IMR-90 (cell line): ENCODE measurements around the gene WIPF2. TPM values are rescaled to one million over a fixed set of nuclear protein-coding genes. Genes with fewer than 3 reads are reported as not detected.

Experiments used
- ATAC-seq: fragments of 200-7000 bp; cut with Tn5 transposase; 2 replicates; pipeline ENCODE4 v1.9.1; 2020; ENCODE audit warnings: low read depth, mild to moderate bottlenecking, moderate library complexity
- BruUV-seq: library from RNA; stranded (reverse); fragments of 400-500 nt; replicated peaks from 2 replicates; lab custom pipeline; 2021; lab: Mats Ljungman, UMichigan
- CTCF ChIA-PET: fragments of 300-600 bp; formaldehyde crosslinking; extraction: SDS; loops from one replicate; lab custom pipeline; 2021; ENCODE audit warnings: antibody characterized with exemption; lab: Yijun Ruan, JAX
- POLR2A ChIA-PET: fragments of 300-600 bp; sonication (Branson Sonifier 250); formaldehyde crosslinking; loops from one replicate; lab custom pipeline; 2022; ENCODE audit warnings: antibody characterized with exemption; ENCODE audit not compliant: unreplicated experiment; lab: Charles Lee
- DNase-seq: peaks from one replicate; pipeline ENCODE4 v3.0.0; 2013
- H2AFZ ChIP-seq: replicated peaks from 2 replicates; pipeline ENCODE3; 2013; ENCODE audit warnings: low read length, mild to moderate bottlenecking; ENCODE audit not compliant: poor library complexity
- H2AK5ac ChIP-seq: 2 replicates; pipeline ENCODE4 v1.6.1; 2013; ENCODE audit warnings: low read depth, low read length, inconsistent platforms
- H2AK9ac ChIP-seq: replicated peaks from 2 replicates; pipeline ENCODE3; 2013; ENCODE audit warnings: mild to moderate bottlenecking, low read depth, low read length, moderate library complexity; ENCODE audit not compliant: poor library complexity
- H2BK120ac ChIP-seq: 2 replicates; pipeline ENCODE4 v1.6.1; 2013; ENCODE audit warnings: low read depth, low read length, inconsistent platforms
- H2BK15ac ChIP-seq: 3 replicates; pipeline ENCODE4 v1.6.1; 2013; ENCODE audit warnings: low read depth, low read length, inconsistent platforms
- H2BK20ac ChIP-seq: 2 replicates; pipeline ENCODE4 v1.6.1; 2013; ENCODE audit warnings: low read depth, mild to moderate bottlenecking, inconsistent platforms, low read length, moderate library complexity
- H2BK5ac ChIP-seq: 2 replicates; pipeline ENCODE4 v1.6.1; 2013; ENCODE audit warnings: mild to moderate bottlenecking, low read depth, low read length, inconsistent platforms; ENCODE audit not compliant: poor library complexity, severe bottlenecking
- H3K14ac ChIP-seq: replicated peaks from 2 replicates; pipeline ENCODE4 v1.6.1; 2013; ENCODE audit warnings: low read depth, low read length, inconsistent platforms
- H3K18ac ChIP-seq: 2 replicates; pipeline ENCODE4 v1.6.1; 2013; ENCODE audit warnings: low read depth, low read length, control low read depth
- H3K23ac ChIP-seq: 2 replicates; pipeline ENCODE4 v1.6.1; 2013; ENCODE audit warnings: low read depth, low read length, inconsistent platforms
- H3K27ac ChIP-seq: 2 replicates; pipeline ENCODE4 v1.5.1; 2013; ENCODE audit warnings: mild to moderate bottlenecking, control low read depth, low read length; ENCODE audit not compliant: insufficient read depth
- H3K27me3 ChIP-seq: 2 replicates; pipeline ENCODE4 v1.6.1; 2013; ENCODE audit warnings: low read length; ENCODE audit not compliant: control insufficient read depth, insufficient read depth
- H3K36me3 ChIP-seq: 2 replicates; pipeline ENCODE4 v1.6.1; 2013; ENCODE audit warnings: low read length, mixed read lengths; ENCODE audit not compliant: control insufficient read depth, insufficient read depth
- H3K4ac ChIP-seq: 2 replicates; pipeline ENCODE4 v1.6.1; 2013; ENCODE audit warnings: low read depth, low read length, inconsistent platforms
- H3K4me1 ChIP-seq: 2 replicates; pipeline ENCODE4 v1.6.1; 2013; ENCODE audit warnings: low read length, mixed read lengths; ENCODE audit not compliant: control insufficient read depth, insufficient read depth
- H3K4me2 ChIP-seq: 2 replicates; pipeline ENCODE4 v1.6.1; 2013; ENCODE audit warnings: low read depth, mild to moderate bottlenecking, control low read depth, low read length, moderate library complexity
- H3K4me3 ChIP-seq: 2 replicates; pipeline ENCODE4 v1.5.1; 2013; ENCODE audit warnings: low read depth, mild to moderate bottlenecking, control low read depth, low read length, moderate library complexity; ENCODE audit not compliant: insufficient read depth
- H3K56ac ChIP-seq: 2 replicates; pipeline ENCODE4 v1.6.1; 2013; ENCODE audit warnings: low read length, inconsistent platforms; ENCODE audit not compliant: insufficient read depth; ENCODE audit errors: extremely low read depth
- H3K79me1 ChIP-seq, 2 experiments: 2 replicates each; pipeline ENCODE4 v1.6.1; 2013; ENCODE audit warnings: low read length in 2 of 2, inconsistent platforms in 1 of 2, low read depth in 1 of 2
- H3K9ac ChIP-seq: 2 replicates; pipeline ENCODE4 v1.6.1; 2013; ENCODE audit warnings: low read depth, low read length, control low read depth
- H3K9me1 ChIP-seq: 2 replicates; pipeline ENCODE4 v1.6.1; 2013; ENCODE audit warnings: low read length, inconsistent platforms; ENCODE audit not compliant: insufficient read depth
- H3K9me3 ChIP-seq: 2 replicates; pipeline ENCODE4 v1.6.1; 2013; ENCODE audit warnings: low read length; ENCODE audit not compliant: control insufficient read depth, insufficient read depth
- H4K20me1 ChIP-seq: 2 replicates; pipeline ENCODE4 v1.6.1; 2013; ENCODE audit warnings: low read length, inconsistent platforms; ENCODE audit not compliant: insufficient read depth
- H4K5ac ChIP-seq: 2 replicates; pipeline ENCODE4 v1.6.1; 2013; ENCODE audit warnings: mild to moderate bottlenecking, low read depth, low read length, control low read depth
- H4K8ac ChIP-seq, 2 experiments: 2 replicates each; pipeline ENCODE4 v1.6.1; 2013; ENCODE audit warnings: low read depth in 2 of 2, low read length in 2 of 2, control low read depth in 1 of 2, inconsistent platforms in 1 of 2
- H4K91ac ChIP-seq: 2 replicates; pipeline ENCODE4 v1.6.1; 2013; ENCODE audit warnings: low read depth, low read length, inconsistent platforms; ENCODE audit not compliant: insufficient read depth
- BHLHE40 ChIP-seq: fragments of 150-350 bp; IDR thresholded peaks from 2 replicates; pipeline ENCODE4 v1.6.1; 2016; ENCODE audit warnings: mild to moderate bottlenecking, low read depth, low read length
- CEBPB ChIP-seq: IDR thresholded peaks from 2 replicates; pipeline ENCODE4 v1.6.1; 2012; ENCODE audit warnings: low read depth, low read length, improper control_type of control experiment
- CHD1 ChIP-seq: IDR thresholded peaks from 2 replicates; pipeline ENCODE4 v1.6.1; 2012; ENCODE audit warnings: low read depth, low read length, improper control_type of control experiment
- CTCF ChIP-seq: conservative IDR thresholded peaks from 2 replicates; pipeline ENCODE4 v1.5.1; 2012; ENCODE audit warnings: mild to moderate bottlenecking, low read depth, low read length, improper control_type of control experiment
- ELK1 ChIP-seq: fragments of 150-350 bp; IDR thresholded peaks from 2 replicates; pipeline ENCODE4 v1.6.1; 2016; ENCODE audit warnings: low read depth, mild to moderate bottlenecking, low read length, moderate library complexity, borderline replicate concordance
- FOS ChIP-seq: fragments of 150-350 bp; IDR thresholded peaks from 2 replicates; pipeline ENCODE4 v1.6.1; 2016; ENCODE audit warnings: low read depth, low read length
- MAFK ChIP-seq: IDR thresholded peaks from 2 replicates; pipeline ENCODE4 v1.6.1; 2012; ENCODE audit warnings: low read depth, low read length, improper control_type of control experiment
- MAZ ChIP-seq: IDR thresholded peaks from 2 replicates; pipeline ENCODE4 v1.6.1; 2012; ENCODE audit warnings: low read depth, mild to moderate bottlenecking, low read length, improper control_type of control experiment, moderate library complexity, borderline replicate concordance
- MXI1 ChIP-seq: IDR thresholded peaks from 2 replicates; pipeline ENCODE4 v1.6.1; 2012; ENCODE audit warnings: low read depth, mild to moderate bottlenecking, low read length, moderate library complexity, borderline replicate concordance
- NFE2L2 ChIP-seq: fragments of 150-350 bp; IDR thresholded peaks from 2 replicates; pipeline ENCODE4 v1.6.1; 2016; ENCODE audit warnings: low read depth, mild to moderate bottlenecking, low read length
- POLR2A ChIP-seq: IDR thresholded peaks from 2 replicates; pipeline ENCODE4 v1.6.1; 2012; ENCODE audit warnings: mild to moderate bottlenecking, low read depth, low read length
- RAD21 ChIP-seq: IDR thresholded peaks from 2 replicates; pipeline ENCODE4 v1.6.1; 2012; ENCODE audit warnings: low read length, improper control_type of control experiment
- RCOR1 ChIP-seq: IDR thresholded peaks from 2 replicates; pipeline ENCODE4 v1.6.1; 2012; ENCODE audit warnings: mild to moderate bottlenecking, low read length, improper control_type of control experiment; ENCODE audit not compliant: insufficient replicate concordance
- RFX5 ChIP-seq: IDR thresholded peaks from 2 replicates; pipeline ENCODE4 v1.8.0; 2012; ENCODE audit warnings: low read depth, mild to moderate bottlenecking, low read length, moderate library complexity
- SMC3 ChIP-seq: fragments of 150-350 bp; IDR thresholded peaks from 2 replicates; pipeline ENCODE4 v1.6.1; 2016; ENCODE audit warnings: low read depth, mild to moderate bottlenecking, antibody characterized with exemption, low read length, moderate library complexity
- USF2 ChIP-seq: fragments of 150-350 bp; IDR thresholded peaks from 2 replicates; pipeline ENCODE4 v1.6.1; 2017; ENCODE audit warnings: mild to moderate bottlenecking, antibody characterized with exemption, low read length, low read depth
- WGBS, 2 experiments: methylation state at CpG; one replicate each; pipeline versions ENCODE4 v1.1.5 to v1.1.7; 2013; ENCODE audit warnings: missing lambda C conversion rate in 2 of 2; ENCODE audit not compliant: insufficient read length in 1 of 2; ENCODE audit errors: extremely low coverage in 2 of 2; 5-methylcytosine and 5-hydroxymethylcytosine counted together
- dilution Hi-C: fragments of 300-500 bp; cut with HindIII; formaldehyde crosslinking; loops from one replicate; pipeline ENCODE4 v1.14.3; 2018; ENCODE audit warnings: low sequenced_read_pairs; ENCODE audit not compliant: unreplicated experiment
- in situ Hi-C: fragments of 300-500 bp; cut with MboI; formaldehyde crosslinking; loops from 3 replicates; pipeline ENCODE4 v1.14.3; 2019; ENCODE audit warnings: low sequenced_read_pairs, inconsistent platforms, mixed read lengths
- intact Hi-C: fragments of 100-400 bp; cut with micrococcal nuclease; formaldehyde crosslinking; loops from 2 replicates; pipeline ENCODE4 v1.10.0; 2022
- polyA plus RNA-seq, 3 experiments: library from polyadenylated mRNA; depleted of rRNA; stranded (reverse); fragments of >200 nt; gene quantifications; 2 replicates each; pipeline ENCODE4 v1.2.3, GENCODE V29; 2012; ENCODE audit warnings: low replicate concordance in 1 of 3
- total RNA-seq: library from RNA; depleted of rRNA; stranded (reverse); fragments of >200 nt; gene quantifications from 2 replicates; pipeline ENCODE4 v1.2.3, GENCODE V29; 2012

Gene WIPF2
- total and polyA plus RNA-seq, 2 of the 4 experiments (the other 2 are of a cell fraction), result 2.0 to 8.9 TPM

- peaks cover 13% of the 10 kb centered on the region for H3K36me3 ChIP-seq
- H3K4me3 ChIP-seq, result no peak overlapping the region
- no peak overlapping the region for H3K4ac ChIP-seq
- H2AK5ac ChIP-seq, result no peak overlapping the region
- H3K9ac ChIP-seq, result no peak overlapping the region
- no peak overlapping the region for H4K5ac ChIP-seq
- H3K9me1 ChIP-seq, result peaks cover 8% of the 10 kb centered on the region; the same call in 1 of the 2 replicates
- no peaks in the 10 kb centered on the region for H3K27me3 ChIP-seq
- no peak overlapping the region for H3K14ac ChIP-seq
- H3K4me2 ChIP-seq, result no peak overlapping the region
- peaks cover 13% of the 10 kb centered on the region for H4K20me1 ChIP-seq
- H2AK9ac ChIP-seq, result peak overlapping the region; percentile 35
- H3K79me1 ChIP-seq, result peaks cover 0 to 10% of the 10 kb centered on the region in 2 experiments; a peak in 1 of 4 replicates
- DNase-seq (no peak), ATAC-seq (no peak)
- H2BK5ac ChIP-seq, result no peak overlapping the region
- peaks cover 17% of the 10 kb centered on the region for H3K4me1 ChIP-seq
- no peak overlapping the region for H3K56ac ChIP-seq
- intact Hi-C loops (no loop called here), dilution Hi-C loops (no loop called here), in situ Hi-C loops (no loop called here)
- no peak overlapping the region for H2BK120ac ChIP-seq
- ChIA-PET CTCF (interaction anchor here (1.0 kb wide), 1 partner anchor 11 kb away, joined by 3 read pairs; no protein-coding TSS in a partner anchor), POLR2A (no interaction called here)
- no peak overlapping the region for H3K23ac ChIP-seq
- no peaks in the 10 kb centered on the region for H3K9me3 ChIP-seq
- no peak overlapping the region for H2BK15ac ChIP-seq
- no peak overlapping the region for H3K18ac ChIP-seq
- H4K91ac ChIP-seq, result no peak overlapping the region
- H3K27ac ChIP-seq, result no peak overlapping the region
- no TSS peak for BruUV-seq
- H2BK20ac ChIP-seq, result no peak overlapping the region
- no peak overlapping the region for H4K8ac ChIP-seq
- no peak overlapping the region for H2AFZ ChIP-seq
- TF ChIP-seq SMC3 (no peak), MXI1 (no peak), USF2 (no peak), MAZ (no peak), NFE2L2 (no peak), FOS (no peak), CEBPB (no peak), CTCF (no peak), BHLHE40 (no peak), RCOR1 (no peak), RFX5 (no peak), MAFK (no peak), POLR2A (no peak), CHD1 (no peak), RAD21 (no peak), ELK1 (no peak)
- 100% methylated on average over 1 of the region's 5 CpGs; no CpG with 5 or more reads in 1 of the 2 experiments for WGBS, 2 experiments
Observed at GRCh38 chr17:40180694-40181093, 38.4 kb upstream of the WIPF2 start.
